ENCODE data around the gene GAN.

Gene GAN

DNA sequence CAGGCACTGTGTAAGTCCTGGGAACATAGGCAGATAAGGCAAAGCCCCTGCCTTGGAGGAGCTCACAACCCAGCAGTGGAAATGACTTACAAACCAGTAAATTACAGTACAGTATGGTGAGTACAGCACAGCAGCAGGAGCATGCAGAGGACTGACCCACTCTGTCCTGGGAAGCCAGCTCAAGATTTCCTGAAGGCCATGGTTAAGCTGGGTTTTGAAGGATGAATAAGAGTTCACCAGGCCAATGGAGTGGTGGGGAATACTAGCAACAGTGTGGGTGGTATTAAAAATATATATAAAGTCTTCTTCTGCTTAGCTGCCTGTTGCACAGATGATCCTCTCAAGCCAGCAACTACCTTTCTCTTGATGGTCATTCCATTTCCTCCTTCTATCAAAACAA lies 3.0 kb upstream of the GAN start:
- Histone ChIP-seq H3K9ac (ENCODE audit: low read length) (no peak overlapping the region), H3K4me1 (ENCODE audit: low read length) (no peaks in the 10 kb centered on the region), H2AFZ (ENCODE audit: low read length) (no peak overlapping the region), H3F3A (ENCODE audit: insufficient read depth, low read length) (no peaks in the 10 kb centered on the region), H4K20me1 (ENCODE audit: insufficient read depth, low read length) (no peaks in the 10 kb centered on the region), H3K9me3 (replicated peaks; ENCODE audit: insufficient read depth, low read length) (no peaks in the 10 kb centered on the region), H3K27ac (ENCODE audit: low read length) (no peak overlapping the region), H3K36me3 (replicated peaks; ENCODE audit: insufficient read depth, low read length) (no peaks in the 10 kb centered on the region), H3K4me3 (ENCODE audit: low read length) (no peak overlapping the region), H3K9me2 (replicated peaks; ENCODE audit: insufficient read depth, low read length) (no peaks in the 10 kb centered on the region), H3K27me3 (replicated peaks; ENCODE audit: insufficient read depth, low read length) (no peaks in the 10 kb centered on the region), H3K79me2 (ENCODE audit: low read length) (peaks cover 18% of the 10 kb centered on the region), H3K4me2 (ENCODE audit: low read depth, low read length) (no peak overlapping the region)
- no peak for TF ChIP-seq EZH2phosphoT487 (IDR thresholded peaks at IDR 0.05; ENCODE audit: low read length)
- no peak for TF ChIP-seq EZH2 (optimal IDR thresholded peaks at IDR 0.05; ENCODE audit: low read depth, low read length)
- TF ChIP-seq, protein P1, sequence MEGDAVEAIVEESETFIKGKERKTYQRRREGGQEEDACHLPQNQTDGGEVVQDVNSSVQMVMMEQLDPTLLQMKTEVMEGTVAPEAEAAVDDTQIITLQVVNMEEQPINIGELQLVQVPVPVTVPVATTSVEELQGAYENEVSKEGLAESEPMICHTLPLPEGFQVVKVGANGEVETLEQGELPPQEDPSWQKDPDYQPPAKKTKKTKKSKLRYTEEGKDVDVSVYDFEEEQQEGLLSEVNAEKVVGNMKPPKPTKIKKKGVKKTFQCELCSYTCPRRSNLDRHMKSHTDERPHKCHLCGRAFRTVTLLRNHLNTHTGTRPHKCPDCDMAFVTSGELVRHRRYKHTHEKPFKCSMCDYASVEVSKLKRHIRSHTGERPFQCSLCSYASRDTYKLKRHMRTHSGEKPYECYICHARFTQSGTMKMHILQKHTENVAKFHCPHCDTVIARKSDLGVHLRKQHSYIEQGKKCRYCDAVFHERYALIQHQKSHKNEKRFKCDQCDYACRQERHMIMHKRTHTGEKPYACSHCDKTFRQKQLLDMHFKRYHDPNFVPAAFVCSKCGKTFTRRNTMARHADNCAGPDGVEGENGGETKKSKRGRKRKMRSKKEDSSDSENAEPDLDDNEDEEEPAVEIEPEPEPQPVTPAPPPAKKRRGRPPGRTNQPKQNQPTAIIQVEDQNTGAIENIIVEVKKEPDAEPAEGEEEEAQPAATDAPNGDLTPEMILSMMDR (IDR thresholded peaks at IDR 0.05; ENCODE audit: low read length) = no peak
- DNase-seq = no peak

DNA sequence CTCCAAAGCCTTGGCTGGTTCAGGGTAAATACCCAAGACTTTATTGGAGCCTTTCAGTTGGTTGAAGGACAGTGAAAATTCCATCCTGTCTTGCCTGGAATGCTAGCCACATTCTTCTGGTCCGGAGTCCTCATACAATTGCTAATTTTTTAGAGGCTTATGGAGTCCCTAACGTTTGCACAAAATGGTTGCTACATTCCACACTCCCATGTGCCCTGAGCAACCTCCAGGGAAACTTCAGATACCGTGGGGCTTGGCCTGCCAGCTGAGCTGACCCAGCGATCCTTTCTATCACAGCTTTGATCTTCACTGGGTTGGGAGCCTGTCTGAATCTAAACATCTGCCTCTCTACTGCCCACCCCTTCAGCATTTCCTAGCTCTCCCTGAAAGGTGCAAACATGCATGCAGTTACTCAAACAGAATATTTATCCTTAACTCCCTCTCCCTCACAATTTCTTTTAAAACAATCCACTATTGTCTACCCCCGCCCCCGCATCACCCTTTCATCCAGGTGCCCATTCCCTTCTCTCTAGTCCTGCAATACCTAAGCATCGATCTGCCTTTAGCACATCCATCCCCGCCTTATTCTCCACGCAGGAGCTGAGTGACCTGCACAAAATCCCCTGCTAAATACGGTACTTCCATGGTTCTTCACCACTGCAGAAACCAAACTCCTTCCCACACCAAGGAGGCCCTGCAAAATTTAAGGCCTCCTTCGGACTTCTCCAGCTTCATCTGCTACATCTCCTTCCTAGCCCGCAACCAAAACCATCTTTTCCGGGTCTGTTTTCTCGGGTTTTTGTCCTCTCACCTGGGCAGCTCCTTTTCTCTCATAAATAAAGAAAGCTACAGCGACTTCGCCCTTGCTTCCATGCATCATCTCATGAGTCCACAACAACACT lies 810 bp upstream of the GAN start:
- Histone ChIP-seq H3K9me3 (replicated peaks; ENCODE audit: insufficient read depth, low read length) (no peaks in the 10 kb centered on the region), H4K20me1 (ENCODE audit: insufficient read depth, low read length) (no peaks in the 10 kb centered on the region), H3K9me2 (replicated peaks; ENCODE audit: insufficient read depth, low read length) (no peaks in the 10 kb centered on the region), H3K27ac (ENCODE audit: low read length) (no peak overlapping the region; the same call in 1 of the 2 replicates), H3K27me3 (replicated peaks; ENCODE audit: insufficient read depth, low read length) (no peaks in the 10 kb centered on the region), H3K36me3 (replicated peaks; ENCODE audit: insufficient read depth, low read length) (no peaks in the 10 kb centered on the region), H2AFZ (ENCODE audit: low read length) (peak overlapping the region; percentile 66), H3K4me2 (ENCODE audit: low read depth, low read length) (peak overlapping the region; percentile 56; the same call in 1 of the 2 replicates), H3F3A (ENCODE audit: insufficient read depth, low read length) (no peaks in the 10 kb centered on the region), H3K79me2 (ENCODE audit: low read length) (peaks cover 27% of the 10 kb centered on the region), H3K4me1 (ENCODE audit: low read length) (no peaks in the 10 kb centered on the region), H3K9ac (ENCODE audit: low read length) (peak overlapping the region; percentile 68), H3K4me3 (ENCODE audit: low read length) (peak overlapping the region; percentile 75)
- TF ChIP-seq EZH2 (optimal IDR thresholded peaks at IDR 0.05; ENCODE audit: low read depth, low read length) (no peak), EZH2phosphoT487 (IDR thresholded peaks at IDR 0.05; ENCODE audit: low read length) (no peak)
- TF ChIP-seq, protein P1 (IDR thresholded peaks at IDR 0.05; ENCODE audit: low read length) = no peak
- DNase-seq = no peak

DNA sequence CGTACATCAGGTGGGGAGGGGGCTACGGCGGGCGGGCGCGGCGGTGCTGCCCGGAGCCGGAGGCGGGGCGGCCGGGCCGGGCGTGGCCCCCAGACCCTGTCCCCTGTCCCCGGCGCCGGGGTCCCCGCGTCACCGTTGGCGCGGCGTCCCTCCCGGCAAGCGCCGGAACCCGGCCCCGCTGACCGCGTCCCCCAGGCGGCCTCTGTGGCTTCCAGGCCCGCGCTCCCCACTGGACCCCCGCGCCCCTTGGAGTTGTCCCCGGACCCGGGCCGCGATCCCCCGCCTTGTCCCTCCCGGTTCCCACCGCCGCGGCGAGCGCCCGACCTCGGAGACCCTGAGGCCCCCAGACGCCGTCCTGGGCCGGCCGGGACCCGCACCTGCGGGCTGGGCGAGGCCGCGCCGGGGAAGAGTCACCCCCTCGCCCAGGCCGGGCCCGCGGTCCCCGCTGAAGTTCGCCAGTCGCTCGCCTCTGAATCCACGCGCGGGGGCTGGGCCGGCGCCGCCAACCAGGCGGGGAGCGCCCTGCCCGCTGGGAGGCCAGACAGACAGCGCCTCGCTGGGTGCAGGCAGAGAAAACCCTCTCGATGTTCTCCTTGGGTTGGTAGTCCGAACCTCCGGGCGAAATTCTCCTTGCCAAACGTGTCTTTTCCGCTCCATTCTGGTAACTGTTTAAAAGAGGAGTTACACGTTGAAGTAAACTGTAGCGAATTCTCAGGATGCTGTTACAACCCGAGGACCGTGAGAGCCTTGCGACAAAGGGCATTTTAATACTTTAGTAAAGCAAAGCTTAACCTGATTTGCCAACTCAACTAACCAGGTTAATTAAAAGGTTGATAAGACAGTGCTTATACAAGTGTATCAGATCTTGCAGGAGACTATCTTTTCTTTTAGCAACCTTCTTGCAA lies 761 bp downstream of the GAN start:
- H3K9me3 ChIP-seq (replicated peaks; ENCODE audit: insufficient read depth, low read length) = no peaks in the 10 kb centered on the region

More for the DNA sequence above, 761 bp downstream of the GAN start:
- peaks cover 32% of the 10 kb centered on the region for H3K79me2 ChIP-seq (ENCODE audit: low read length)
- no peak overlapping the region for H3K27ac ChIP-seq (ENCODE audit: low read length)
- no peaks in the 10 kb centered on the region for H3F3A ChIP-seq (ENCODE audit: insufficient read depth, low read length)
- no peaks in the 10 kb centered on the region for H3K36me3 ChIP-seq (replicated peaks; ENCODE audit: insufficient read depth, low read length)
- no peaks in the 10 kb centered on the region for H4K20me1 ChIP-seq (ENCODE audit: insufficient read depth, low read length)
- H3K9me2 ChIP-seq (replicated peaks; ENCODE audit: insufficient read depth, low read length) = no peaks in the 10 kb centered on the region
- H3K4me2 ChIP-seq (ENCODE audit: low read depth, low read length) = peak overlapping the region; percentile 79
- H2AFZ ChIP-seq (ENCODE audit: low read length) = no peak overlapping the region
- TF ChIP-seq EZH2 (optimal IDR thresholded peaks at IDR 0.05; ENCODE audit: low read depth, low read length) (no peak), EZH2phosphoT487 (IDR thresholded peaks at IDR 0.05; ENCODE audit: low read length) (no peak)
- TF ChIP-seq, protein P1 (IDR thresholded peaks at IDR 0.05; ENCODE audit: low read length) = no peak
- peak; percentile 26 for DNase-seq
- peak overlapping the region; percentile 75 for H3K4me3 ChIP-seq (ENCODE audit: low read length)
- no peaks in the 10 kb centered on the region for H3K4me1 ChIP-seq (ENCODE audit: low read length)
- no peaks in the 10 kb centered on the region for H3K27me3 ChIP-seq (replicated peaks; ENCODE audit: insufficient read depth, low read length)
- peak overlapping the region; percentile 68; the same call in 1 of the 2 replicates for H3K9ac ChIP-seq (ENCODE audit: low read length)

Data from MM.1S (cell line).